Duodenal mucosa (tissue), 2 donors: ENCODE results near the gene CSNK1E.
A peak's percentile ranks its signal among the peaks of the same experiment; 100 is the strongest.

ENCODE experiments used
- H3K27ac ChIP-seq: one replicate; pipeline ENCODE4 v1.7.0; 2013; ENCODE audit warnings: low read depth, low read length
- H3K27me3 ChIP-seq, 2 donors: one replicate each; pipeline ENCODE4 v1.7.0; 2013; ENCODE audit warnings: low read length in 2 of 2, control low read depth in 1 of 2; ENCODE audit not compliant: insufficient read depth in 2 of 2, control insufficient read depth in 1 of 2
- H3K36me3 ChIP-seq, 2 donors: one replicate each; pipeline ENCODE4 v1.7.0; 2013; ENCODE audit warnings: low read length in 2 of 2, control low read depth in 1 of 2; ENCODE audit not compliant: insufficient read depth in 2 of 2, control insufficient read depth in 1 of 2
- H3K4me1 ChIP-seq, 2 donors: one replicate each; pipeline ENCODE4 v1.7.0; 2013; ENCODE audit warnings: low read length in 2 of 2, control low read depth in 1 of 2; ENCODE audit not compliant: insufficient read depth in 2 of 2, control insufficient read depth in 1 of 2
- H3K4me3 ChIP-seq, 2 donors: one replicate each; pipeline ENCODE4 v1.7.0; 2013; ENCODE audit warnings: low read length in 2 of 2, low read depth in 1 of 2
- H3K9ac ChIP-seq, 2 donors: one replicate each; pipeline ENCODE4 v1.7.0; 2013; ENCODE audit warnings: low read length in 2 of 2, low read depth in 1 of 2
- H3K9me3 ChIP-seq, 2 donors: one replicate each; pipeline ENCODE4 v1.7.0; 2013; ENCODE audit warnings: low read length in 2 of 2, control low read depth in 1 of 2; ENCODE audit not compliant: control insufficient read depth in 1 of 2

Gene CSNK1E

DNA sequence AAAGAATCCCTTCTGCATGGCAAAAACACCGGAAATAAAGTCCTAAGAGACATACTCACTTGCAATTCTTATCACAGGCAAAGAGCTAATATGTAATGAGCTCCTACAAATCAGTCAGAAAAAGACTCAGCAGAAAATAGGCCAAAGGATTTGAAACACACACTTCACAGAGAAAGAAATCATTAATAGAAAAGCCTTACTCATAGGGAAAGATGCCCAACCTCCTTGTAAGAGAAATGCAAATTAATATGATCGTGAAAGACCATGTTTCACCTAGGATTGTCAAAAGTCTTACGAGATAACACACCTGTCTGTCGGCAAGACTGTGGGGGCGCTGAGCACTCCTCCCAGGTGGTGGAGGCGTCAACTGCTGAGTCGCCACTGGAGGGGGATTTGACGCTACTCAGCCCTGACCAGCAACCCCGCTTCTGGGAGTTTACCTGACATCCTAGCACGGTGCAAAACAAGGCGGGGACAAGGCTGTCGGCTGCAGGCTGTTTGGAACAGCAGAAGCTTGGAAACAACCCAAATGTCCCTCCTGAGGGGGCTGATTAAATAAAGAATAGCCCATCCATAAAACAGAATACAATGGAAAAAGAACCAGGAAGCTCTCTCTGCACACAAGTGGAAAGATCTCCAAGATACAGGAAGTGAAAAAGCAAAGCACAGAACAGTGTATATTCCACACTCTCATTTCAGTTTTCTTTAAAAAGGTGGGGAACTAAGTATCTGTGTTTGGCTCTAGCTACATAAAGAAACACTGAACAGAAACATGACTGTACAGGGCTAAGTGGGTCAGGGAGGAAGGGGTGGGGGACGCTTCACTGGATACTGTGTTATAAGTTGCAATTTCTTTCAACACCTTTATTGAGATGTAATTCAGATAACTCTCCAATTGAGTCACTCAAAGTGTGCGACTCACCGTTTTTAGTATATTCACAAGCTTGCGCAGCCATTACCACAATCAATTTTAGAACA is 11.5 kb downstream of the CSNK1E start:
- peaks cover 24 to 45% of the 10 kb centered on the region in 2 donors for H3K4me1 ChIP-seq
- H3K9me3 ChIP-seq, result no peaks in the 10 kb centered on the region
- H3K4me3 ChIP-seq, result peak overlapping the region; percentile 37 to 60
- peaks cover 5 to 51% of the 10 kb centered on the region in 2 donors for H3K36me3 ChIP-seq
- peak overlapping the region; percentile 34 for H3K27ac ChIP-seq
- H3K27me3 ChIP-seq, result no peaks in the 10 kb centered on the region
- peak overlapping the region in 1 of 2 donors; percentile 36 for H3K9ac ChIP-seq

GRCh38 chr22:38304526-38304925 is 12.7 kb downstream of the CSNK1E start:
- H3K9me3 ChIP-seq, result no peaks in the 10 kb centered on the region
- H3K36me3 ChIP-seq, result peaks cover 18 to 55% of the 10 kb centered on the region in 2 donors
- no peak overlapping the region for H3K27ac ChIP-seq
- no peak overlapping the region for H3K9ac ChIP-seq
- H3K4me1 ChIP-seq, result peaks cover 16 to 33% of the 10 kb centered on the region in 2 donors
- H3K4me3 ChIP-seq, result no peak overlapping the region
- H3K27me3 ChIP-seq, result no peaks in the 10 kb centered on the region

GRCh38 chr22:38303974-38304373 is 13.3 kb downstream of the CSNK1E start:
- Histone ChIP-seq H3K27ac (no peak overlapping the region), H3K27me3 (no peaks in the 10 kb centered on the region), H3K4me3 (no peak overlapping the region), H3K36me3 (peaks cover 18 to 58% of the 10 kb centered on the region in 2 donors), H3K9ac (no peak overlapping the region), H3K9me3 (no peaks in the 10 kb centered on the region), H3K4me1 (peaks cover 16 to 30% of the 10 kb centered on the region in 2 donors)

DNA sequence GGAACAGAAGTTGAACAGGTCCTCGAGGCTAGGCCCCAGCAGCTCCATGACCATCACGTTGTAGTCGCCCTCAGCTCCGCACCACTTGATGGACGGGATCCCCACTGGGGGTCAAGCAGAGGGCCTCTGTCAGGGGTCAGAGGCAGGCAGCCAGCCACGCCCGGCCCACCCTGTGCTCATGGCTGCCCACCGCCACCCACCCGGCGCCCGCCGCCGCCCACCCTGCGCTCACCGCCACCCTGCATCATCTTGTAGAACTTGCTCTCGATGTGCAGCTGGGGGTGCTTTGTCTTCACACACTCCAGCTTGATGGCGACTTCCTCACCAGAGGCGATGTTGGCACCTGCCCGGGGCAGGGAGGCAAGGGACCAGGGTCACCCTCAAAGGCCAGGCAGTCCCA is 14.3 kb downstream of the CSNK1E start:
- Histone ChIP-seq H3K9ac (no peak overlapping the region), H3K4me1 (peaks cover 16 to 26% of the 10 kb centered on the region in 2 donors), H3K27me3 (no peaks in the 10 kb centered on the region), H3K27ac (no peak overlapping the region), H3K36me3 (peaks cover 19 to 60% of the 10 kb centered on the region in 2 donors), H3K4me3 (no peak overlapping the region), H3K9me3 (no peaks in the 10 kb centered on the region)

GRCh38 chr22:38300946-38301345 is 16.3 kb downstream of the CSNK1E start:
- Histone ChIP-seq H3K4me1 (peaks cover 13 to 21% of the 10 kb centered on the region in 2 donors), H3K27me3 (no peaks in the 10 kb centered on the region), H3K36me3 (peaks cover 37 to 77% of the 10 kb centered on the region in 2 donors), H3K9me3 (no peaks in the 10 kb centered on the region), H3K9ac (no peak overlapping the region), H3K27ac (no peak overlapping the region), H3K4me3 (no peak overlapping the region)

DNA sequence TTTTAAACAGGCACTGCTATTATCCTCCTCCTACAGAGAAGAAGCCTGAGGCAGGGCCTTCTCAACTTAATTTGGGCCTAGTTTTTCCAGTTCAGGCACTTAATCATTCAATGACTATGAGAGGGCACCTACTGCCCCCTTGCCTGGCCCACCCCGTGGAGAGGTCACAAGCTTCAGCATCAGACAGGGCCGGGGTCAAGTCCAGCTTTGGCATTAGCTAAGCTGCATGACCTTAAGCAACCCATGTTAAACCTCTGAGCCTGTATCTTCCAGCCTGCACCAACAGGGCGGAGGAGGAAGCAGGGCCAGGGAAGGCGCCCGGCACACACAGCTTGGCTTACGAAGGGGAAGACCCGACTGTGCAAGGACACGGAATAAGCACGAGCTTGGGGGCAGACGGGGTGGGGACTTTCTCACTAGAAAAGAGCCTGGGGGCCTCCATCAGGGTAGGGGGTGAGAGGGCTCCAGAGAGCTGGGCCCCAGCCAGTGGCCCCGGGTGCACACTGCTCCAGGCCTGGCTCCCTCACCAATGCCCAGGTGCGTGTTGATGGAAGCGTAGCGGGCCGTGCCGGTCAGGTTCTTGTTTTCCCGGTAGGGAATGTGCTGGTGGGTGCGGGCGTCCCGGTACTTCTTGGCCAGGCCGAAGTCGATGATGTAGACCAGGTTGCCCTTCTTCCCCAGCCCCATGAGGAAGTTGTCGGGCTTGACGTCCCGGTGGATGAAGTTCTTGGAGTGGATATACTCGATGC is 16.9 kb downstream of the CSNK1E start:
- no peaks in the 10 kb centered on the region for H3K9me3 ChIP-seq
- H3K27me3 ChIP-seq, result no peaks in the 10 kb centered on the region
- no peak overlapping the region for H3K27ac ChIP-seq
- peaks cover 37 to 82% of the 10 kb centered on the region in 2 donors for H3K36me3 ChIP-seq
- H3K9ac ChIP-seq, result no peak overlapping the region
- no peak overlapping the region for H3K4me3 ChIP-seq
- H3K4me1 ChIP-seq, result peaks cover 7 to 16% of the 10 kb centered on the region in 2 donors

GRCh38 chr22:38299770-38300102 is 17.5 kb downstream of the CSNK1E start:
- Histone ChIP-seq H3K4me3 (no peak overlapping the region), H3K9ac (no peak overlapping the region), H3K36me3 (peaks cover 37 to 87% of the 10 kb centered on the region in 2 donors), H3K4me1 (peaks cover 6 to 12% of the 10 kb centered on the region in 2 donors), H3K27me3 (no peaks in the 10 kb centered on the region), H3K27ac (no peak overlapping the region), H3K9me3 (no peaks in the 10 kb centered on the region)

- Histone ChIP-seq H3K36me3 (peaks cover 38 to 94% of the 10 kb centered on the region in 2 donors), H3K27ac (no peak overlapping the region), H3K27me3 (no peaks in the 10 kb centered on the region), H3K4me1 (peaks cover 0 to under 1% of the 10 kb centered on the region in 2 donors), H3K9ac (no peak overlapping the region), H3K4me3 (no peak overlapping the region), H3K9me3 (no peaks in the 10 kb centered on the region)
Measured at GRCh38 chr22:38298312-38299005, 18.8 kb downstream of the CSNK1E start.

DNA sequence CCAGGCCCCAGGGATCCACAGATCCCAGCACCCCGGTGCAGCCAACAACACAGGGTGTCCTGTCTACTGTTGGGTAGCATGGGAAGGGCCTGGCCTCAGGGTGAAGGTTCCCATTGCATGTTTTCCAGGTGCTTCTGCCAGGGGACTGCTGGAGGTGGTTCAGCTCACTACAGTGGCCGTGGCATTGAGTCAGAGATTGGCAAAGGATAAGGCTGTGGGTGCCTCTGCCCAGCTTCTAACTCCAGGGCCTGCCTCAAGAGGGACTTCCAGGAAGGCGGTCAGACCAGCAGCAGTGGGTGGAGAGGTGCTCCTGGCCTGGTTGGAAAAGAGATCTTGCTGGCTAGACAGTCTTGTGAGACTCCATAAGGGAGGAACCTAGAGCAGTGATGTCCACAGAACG is 20.9 kb downstream of the CSNK1E start:
- H3K36me3 ChIP-seq, result peaks cover 40 to 89% of the 10 kb centered on the region in 2 donors
- H3K27ac ChIP-seq, result no peak overlapping the region

More for the DNA sequence above, 20.9 kb downstream of the CSNK1E start:
- peaks cover 2 to 3% of the 10 kb centered on the region in 2 donors for H3K4me1 ChIP-seq
- H3K4me3 ChIP-seq, result no peak overlapping the region
- H3K27me3 ChIP-seq, result no peaks in the 10 kb centered on the region
- no peak overlapping the region for H3K9ac ChIP-seq
- H3K9me3 ChIP-seq, result no peaks in the 10 kb centered on the region
